Chondrocyte (in vitro differentiated cells): ENCODE results near the gene USH2A. TPM values are rescaled to one million over a fixed set of nuclear protein-coding genes. Genes with fewer than 3 reads are reported as not detected.

Experiments
- DNase-seq: peaks from one replicate; pipeline ENCODE4 v3.0.0; 2021; ENCODE audit warnings: mixed read lengths, low spot score
- H3K27ac Mint-ChIP-seq: one replicate; pipeline ENCODE4 v1.8.0; 2021; ENCODE audit warnings: mild to moderate bottlenecking, moderate library complexity, mixed read lengths; ENCODE audit not compliant: unreplicated experiment
- H3K27me3 Mint-ChIP-seq: 2 replicates; pipeline ENCODE4 v1.8.0; 2021; ENCODE audit warnings: low read depth, mixed read lengths
- H3K36me3 Mint-ChIP-seq: 2 replicates; pipeline ENCODE4 v1.8.0; 2021; ENCODE audit warnings: low read depth, mixed read lengths
- H3K4me1 Mint-ChIP-seq: 2 replicates; pipeline ENCODE4 v1.8.0; 2021; ENCODE audit warnings: low read depth, mild to moderate bottlenecking, mixed read lengths
- H3K4me3 Mint-ChIP-seq: one replicate; pipeline ENCODE4 v1.8.0; 2021; ENCODE audit warnings: mild to moderate bottlenecking, moderate library complexity, mixed read lengths; ENCODE audit not compliant: unreplicated experiment
- H3K9me3 Mint-ChIP-seq: 2 replicates; pipeline ENCODE4 v1.8.0; 2021; ENCODE audit warnings: low read depth, mixed read lengths
- total RNA-seq: library from RNA; stranded (reverse); gene quantifications from 3 replicates; pipeline ENCODE4 v1.2.1, GENCODE V29; 2021
- TF ChIP-seq, protein P1 (sequence below): fragments of 200-600 bp; sonication (generic); IDR thresholded peaks from 2 replicates; pipeline ENCODE4 v1.5.0; 2021; ENCODE audit warnings: antibody characterized with exemption, mild to moderate bottlenecking, moderate library complexity

USH2A gene
- total RNA-seq, 1 donor from 2014 or later: not detected

DNA sequence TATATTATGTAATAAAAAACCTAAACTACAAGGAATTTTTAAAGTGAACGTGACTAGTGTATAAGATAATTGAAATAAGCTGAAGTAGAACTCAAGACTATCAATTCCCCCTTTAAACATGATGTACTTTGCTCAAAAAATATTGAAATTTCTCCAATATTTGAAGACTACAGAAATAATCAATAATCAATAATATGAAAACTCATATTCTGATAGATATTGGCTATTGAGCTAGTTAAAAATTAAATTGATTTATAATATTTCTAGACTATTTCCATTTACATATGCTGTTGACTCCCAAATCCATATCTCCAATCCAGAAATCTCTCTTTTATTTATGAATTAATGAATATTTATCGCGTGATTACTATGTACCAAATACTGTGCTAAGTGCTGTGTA lies 133.2 kb downstream of the USH2A start:
- Mint-ChIP-seq H3K4me1 (no peaks in the 10 kb centered on the region), H3K36me3 (no peaks in the 10 kb centered on the region), H3K27ac (no peak overlapping the region), H3K4me3 (no peak overlapping the region), H3K9me3 (peaks cover 4% of the 10 kb centered on the region), H3K27me3 (peaks cover 12% of the 10 kb centered on the region)
- DNase-seq: no peak
- TF ChIP-seq, protein P1, sequence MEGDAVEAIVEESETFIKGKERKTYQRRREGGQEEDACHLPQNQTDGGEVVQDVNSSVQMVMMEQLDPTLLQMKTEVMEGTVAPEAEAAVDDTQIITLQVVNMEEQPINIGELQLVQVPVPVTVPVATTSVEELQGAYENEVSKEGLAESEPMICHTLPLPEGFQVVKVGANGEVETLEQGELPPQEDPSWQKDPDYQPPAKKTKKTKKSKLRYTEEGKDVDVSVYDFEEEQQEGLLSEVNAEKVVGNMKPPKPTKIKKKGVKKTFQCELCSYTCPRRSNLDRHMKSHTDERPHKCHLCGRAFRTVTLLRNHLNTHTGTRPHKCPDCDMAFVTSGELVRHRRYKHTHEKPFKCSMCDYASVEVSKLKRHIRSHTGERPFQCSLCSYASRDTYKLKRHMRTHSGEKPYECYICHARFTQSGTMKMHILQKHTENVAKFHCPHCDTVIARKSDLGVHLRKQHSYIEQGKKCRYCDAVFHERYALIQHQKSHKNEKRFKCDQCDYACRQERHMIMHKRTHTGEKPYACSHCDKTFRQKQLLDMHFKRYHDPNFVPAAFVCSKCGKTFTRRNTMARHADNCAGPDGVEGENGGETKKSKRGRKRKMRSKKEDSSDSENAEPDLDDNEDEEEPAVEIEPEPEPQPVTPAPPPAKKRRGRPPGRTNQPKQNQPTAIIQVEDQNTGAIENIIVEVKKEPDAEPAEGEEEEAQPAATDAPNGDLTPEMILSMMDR: no peak

GRCh38 chr1:216285052-216285451 lies 138.2 kb downstream of the USH2A start:
- Mint-ChIP-seq H3K36me3 (no peaks in the 10 kb centered on the region), H3K4me3 (no peak overlapping the region), H3K4me1 (no peaks in the 10 kb centered on the region), H3K9me3 (peaks cover 11% of the 10 kb centered on the region), H3K27me3 (peaks cover 7% of the 10 kb centered on the region), H3K27ac (no peak overlapping the region)
- DNase-seq: no peak
- TF ChIP-seq, protein P1: no peak

- no peak overlapping the region for H3K27ac Mint-ChIP-seq
- peaks cover 8% of the 10 kb centered on the region for H3K27me3 Mint-ChIP-seq
- TF ChIP-seq, protein P1: no peak
- no peaks in the 10 kb centered on the region for H3K4me1 Mint-ChIP-seq
- peaks cover 11% of the 10 kb centered on the region for H3K9me3 Mint-ChIP-seq
- no peak overlapping the region for H3K4me3 Mint-ChIP-seq
- no peaks in the 10 kb centered on the region for H3K36me3 Mint-ChIP-seq
- no peak for DNase-seq
Measured at GRCh38 chr1:216281757-216282156, 141.5 kb downstream of the USH2A start.

- DNase-seq: no peak
- Mint-ChIP-seq H3K4me1 (no peaks in the 10 kb centered on the region), H3K4me3 (no peak overlapping the region), H3K27me3 (peaks cover 17% of the 10 kb centered on the region), H3K27ac (no peak overlapping the region), H3K36me3 (no peaks in the 10 kb centered on the region), H3K9me3 (no peaks in the 10 kb centered on the region)
- TF ChIP-seq, protein P1: no peak
Measured at GRCh38 chr1:216270086-216270773, 153.0 kb downstream of the USH2A start.

DNA sequence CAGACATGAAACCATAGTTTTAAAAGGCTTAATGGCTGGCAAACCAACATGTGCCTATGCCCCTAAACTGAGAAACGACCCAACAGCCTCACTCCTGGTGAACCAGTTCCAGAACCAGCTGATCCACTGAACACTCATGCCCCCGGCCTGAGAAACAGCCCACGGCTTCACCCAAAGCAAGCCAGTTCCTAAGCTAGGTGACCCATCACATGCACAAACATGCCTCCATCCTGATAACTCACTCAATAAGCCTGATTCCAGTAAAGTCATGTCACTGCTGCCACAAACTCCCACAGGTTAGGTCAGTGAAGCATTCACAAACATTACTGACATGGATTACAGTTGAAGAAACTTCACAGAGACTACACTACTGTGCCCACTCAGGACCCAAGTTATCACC lies 161.6 kb downstream of the USH2A start:
- Mint-ChIP-seq H3K4me3 (no peak overlapping the region), H3K27ac (no peak overlapping the region), H3K9me3 (no peaks in the 10 kb centered on the region), H3K27me3 (peaks cover 28% of the 10 kb centered on the region), H3K36me3 (no peaks in the 10 kb centered on the region), H3K4me1 (no peaks in the 10 kb centered on the region)
- TF ChIP-seq, protein P1: no peak
- no peak for DNase-seq
